Activated T-helper 1 cell treated with Interleukin-2 at 50 U/mL for 16 hours (primary cell): ENCODE measurements around the gene LASP1.

Source experiments
- DNase-seq: peaks from one replicate; pipeline ENCODE4 v3.0.0-alpha.2; 2020; ENCODE audit warnings: low read depth

The LASP1 gene

GRCh38 chr17:38888842-38889241 is 19.0 kb downstream of the LASP1 start:
- DNase-seq = no peak

GRCh38 chr17:38889745-38890409 is 20.0 kb downstream of the LASP1 start:
- DNase-seq = no peak

GRCh38 chr17:38890410-38890746 is 20.5 kb downstream of the LASP1 start:
- DNase-seq = no peak

- DNase-seq = no peak
Observed at GRCh38 chr17:38891441-38891840, 21.6 kb downstream of the LASP1 start.

GRCh38 chr17:38892083-38892482 is 22.2 kb downstream of the LASP1 start:
- no peak for DNase-seq

- DNase-seq = no peak
Observed at GRCh38 chr17:38892620-38893019, 22.8 kb downstream of the LASP1 start.

- DNase-seq = no peak
Observed at GRCh38 chr17:38893113-38893512, 23.3 kb downstream of the LASP1 start.

GRCh38 chr17:38893607-38894006 is 23.7 kb downstream of the LASP1 start:
- DNase-seq = no peak

- no peak for DNase-seq
Observed at GRCh38 chr17:38894276-38894675, 24.4 kb downstream of the LASP1 start.

GRCh38 chr17:38896346-38896954 is 26.6 kb downstream of the LASP1 start:
- DNase-seq = no peak

- no peak for DNase-seq
Observed at GRCh38 chr17:38897176-38897575, 27.3 kb downstream of the LASP1 start.

- no peak for DNase-seq
Observed at GRCh38 chr17:38897671-38898290, 27.9 kb downstream of the LASP1 start.

GRCh38 chr17:38898291-38898679 is 28.4 kb downstream of the LASP1 start:
- no peak for DNase-seq

- DNase-seq = peak; percentile 73
Observed at GRCh38 chr17:38898812-38899348, 29.0 kb downstream of the LASP1 start.

- no peak for DNase-seq
Observed at GRCh38 chr17:38899421-38899820, 29.6 kb downstream of the LASP1 start.

GRCh38 chr17:38900978-38901656 is 31.3 kb downstream of the LASP1 start:
- DNase-seq = no peak

GRCh38 chr17:38903404-38903803 is 33.5 kb downstream of the LASP1 start:
- DNase-seq = no peak

GRCh38 chr17:38904892-38905291 is 35.0 kb downstream of the LASP1 start:
- DNase-seq = no peak

- no peak for DNase-seq
Observed at GRCh38 chr17:38905375-38905774, 35.5 kb downstream of the LASP1 start.

- DNase-seq = no peak
Observed at GRCh38 chr17:38906460-38907228, 36.8 kb downstream of the LASP1 start.

GRCh38 chr17:38907930-38908675 is 38.2 kb downstream of the LASP1 start:
- no peak for DNase-seq
